H1 (cell line): Measurements from ENCODE around the gene PTPRR. TPM values are rescaled to one million over a fixed set of nuclear protein-coding genes. Genes with fewer than 3 reads are reported as not detected.

Experiments used
- CTCF ChIA-PET: fragments of 300-600 bp; sonication (Branson Sonifier 250); formaldehyde crosslinking; loops from one replicate; lab custom pipeline; 2021; ENCODE audit not compliant: partially characterized antibody; lab: Charles Lee
- POLR2A ChIA-PET: fragments of 300-600 bp; sonication (Branson Sonifier 250); formaldehyde crosslinking; loops from one replicate; lab custom pipeline; 2021; ENCODE audit warnings: inconsistent platforms; ENCODE audit not compliant: partially characterized antibody; lab: Charles Lee
- DNase-seq, 2 experiments: peaks; one replicate each; pipeline versions ENCODE4 v3.0.0 to v3.0.0-alpha.2; 2010 to 2022; ENCODE audit warnings: low spot score in 2 of 2, low read depth in 1 of 2, mixed read lengths in 1 of 2
- FAIRE-seq: peaks from 2 replicates; lab custom pipeline; 2011; peaks lifted over from hg19 to GRCh38; lab: Jason Lieb, UNC
- H2AFZ ChIP-seq: 2 replicates; pipeline ENCODE4 v1.8.1; 2012; ENCODE audit warnings: low read length, inconsistent platforms
- H2AK5ac ChIP-seq: 2 replicates; pipeline ENCODE4 v1.6.1; 2013; ENCODE audit warnings: low read depth, low read length
- H2BK120ac ChIP-seq: replicated peaks from 2 replicates; pipeline ENCODE3; 2013; ENCODE audit warnings: low read depth, low read length, inconsistent platforms
- H2BK12ac ChIP-seq: 2 replicates; pipeline ENCODE4 v1.6.1; 2013; ENCODE audit warnings: low read depth, low read length
- H2BK15ac ChIP-seq: 2 replicates; pipeline ENCODE4 v1.6.1; 2013; ENCODE audit warnings: low read length
- H2BK20ac ChIP-seq: 2 replicates; pipeline ENCODE4 v1.6.1; 2013; ENCODE audit warnings: low read length
- H2BK5ac ChIP-seq: 2 replicates; pipeline ENCODE4 v1.6.1; 2013; ENCODE audit warnings: low read depth, low read length
- H3K14ac ChIP-seq: 2 replicates; pipeline ENCODE4 v1.6.1; 2013; ENCODE audit warnings: inconsistent platforms; ENCODE audit not compliant: insufficient read length
- H3K18ac ChIP-seq: 2 replicates; pipeline ENCODE4 v1.6.1; 2013; ENCODE audit warnings: low read length; ENCODE audit errors: extremely low read depth
- H3K23ac ChIP-seq: 2 replicates; pipeline ENCODE4 v1.6.1; 2013; ENCODE audit warnings: inconsistent platforms; ENCODE audit not compliant: insufficient read length
- H3K23me2 ChIP-seq: 2 replicates; pipeline ENCODE4 v1.6.1; 2013; ENCODE audit warnings: low read depth, low read length
- H3K27ac ChIP-seq: 2 replicates; pipeline ENCODE4 v1.6.1; 2011; ENCODE audit warnings: low read depth, low read length, inconsistent platforms
- H3K27me3 ChIP-seq, 4 experiments: replicated peaks in 1 of 4; 1 replicate in 1 of 4; 2 replicates in 3 of 4; pipeline versions ENCODE4 v1.6.1 to v1.8.1; 2011 to 2013; ENCODE audit warnings: low read length in 3 of 4, mild to moderate bottlenecking in 3 of 4, inconsistent platforms in 2 of 4, mixed read lengths in 2 of 4, moderate library complexity in 1 of 4; ENCODE audit not compliant: control insufficient read depth in 3 of 4, insufficient read depth in 3 of 4; ENCODE audit errors: extremely low read depth in 1 of 4
- H3K36me3 ChIP-seq, 4 experiments: 2 replicates each; pipeline versions ENCODE4 v1.6.1 to v1.8.1; 2011 to 2013; ENCODE audit warnings: mild to moderate bottlenecking in 4 of 4, low read length in 3 of 4, moderate library complexity in 2 of 4, control low read depth in 1 of 4, inconsistent platforms in 1 of 4; ENCODE audit not compliant: insufficient read depth in 4 of 4, control insufficient read depth in 2 of 4
- H3K4ac ChIP-seq: replicated peaks from 2 replicates; pipeline ENCODE3; 2013; ENCODE audit warnings: low read length, low read depth, mixed read lengths, inconsistent platforms; ENCODE audit not compliant: insufficient read length
- H3K4me1 ChIP-seq, 4 experiments: replicated peaks in 1 of 4; 1 replicate in 1 of 4; 2 replicates in 3 of 4; pipeline versions ENCODE4 v1.6.1 to v1.8.1; 2011 to 2013; ENCODE audit warnings: low read length in 3 of 4, inconsistent platforms in 2 of 4, mixed read lengths in 1 of 4; ENCODE audit not compliant: insufficient read depth in 4 of 4, control insufficient read depth in 3 of 4
- H3K4me2 ChIP-seq, 2 experiments: 2 replicates each; pipeline versions ENCODE4 v1.6.1 to v1.8.1; 2011 to 2013; ENCODE audit warnings: low read depth in 2 of 2, low read length in 2 of 2, control low read depth in 1 of 2, inconsistent platforms in 1 of 2, mild to moderate bottlenecking in 1 of 2; ENCODE audit not compliant: insufficient read depth in 1 of 2
- H3K4me3 ChIP-seq, 4 experiments: fragments of 200-600, 300-600 bp in 1 of 4; sonication (generic), shearing (Covaris generic), sonication (Bioruptor Twin) in 1 of 4; 2 replicates each; pipeline versions ENCODE4 v1.5.1 to v1.8.1; 2011 to 2016; ENCODE audit warnings: low read length in 4 of 4, low read depth in 3 of 4, control low read depth in 2 of 4, inconsistent platforms in 2 of 4, mild to moderate bottlenecking in 2 of 4, mixed read lengths in 1 of 4, moderate library complexity in 1 of 4; ENCODE audit not compliant: insufficient read depth in 2 of 4; ENCODE audit errors: extremely low read depth in 1 of 4
- H3K56ac ChIP-seq: replicated peaks from 2 replicates; pipeline ENCODE3; 2013; ENCODE audit warnings: low read depth, mild to moderate bottlenecking, mixed read lengths, low read length, inconsistent platforms; ENCODE audit not compliant: insufficient read length
- H3K79me1 ChIP-seq: 2 replicates; pipeline ENCODE4 v1.6.1; 2013; ENCODE audit warnings: low read depth, low read length, control low read depth
- H3K79me2 ChIP-seq, 2 experiments: 2 replicates each; pipeline versions ENCODE4 v1.6.1 to v1.8.1; 2012 to 2013; ENCODE audit warnings: low read length in 2 of 2, mild to moderate bottlenecking in 2 of 2, inconsistent platforms in 1 of 2; ENCODE audit not compliant: insufficient read depth in 2 of 2, control insufficient read depth in 1 of 2
- H3K9ac ChIP-seq, 4 experiments: replicated peaks in 1 of 4; 1 replicate in 1 of 4; 2 replicates in 3 of 4; pipeline versions ENCODE4 v1.6.1 to v1.8.1; 2011 to 2013; ENCODE audit warnings: low read depth in 3 of 4, low read length in 3 of 4, control low read depth in 2 of 4, mild to moderate bottlenecking in 2 of 4, moderate library complexity in 2 of 4, inconsistent platforms in 1 of 4; ENCODE audit errors: extremely low read depth in 1 of 4
- H3K9me3 ChIP-seq, 2 experiments: 2 replicates each; pipeline versions ENCODE4 v1.6.1 to v1.8.1; 2012 to 2013; ENCODE audit warnings: mild to moderate bottlenecking in 2 of 2, moderate library complexity in 2 of 2, control low read depth in 1 of 2, inconsistent platforms in 1 of 2, low read depth in 1 of 2, low read length in 1 of 2, mixed read lengths in 1 of 2; ENCODE audit not compliant: insufficient read depth in 2 of 2
- H4K20me1 ChIP-seq, 2 experiments: replicated peaks in 1 of 2; 2 replicates each; pipeline versions ENCODE3 to v1.8.1; 2011 to 2013; ENCODE audit warnings: inconsistent platforms in 2 of 2, low read length in 2 of 2, mild to moderate bottlenecking in 1 of 2; ENCODE audit not compliant: insufficient read depth in 2 of 2, control insufficient read depth in 1 of 2
- H4K5ac ChIP-seq: 2 replicates; pipeline ENCODE4 v1.6.1; 2013; ENCODE audit warnings: low read length, low read depth, mixed read lengths, inconsistent platforms; ENCODE audit not compliant: insufficient read length
- H4K8ac ChIP-seq: 2 replicates; pipeline ENCODE4 v1.8.0; 2013; ENCODE audit warnings: mild to moderate bottlenecking, moderate library complexity, low read length, inconsistent platforms; ENCODE audit not compliant: insufficient read depth; ENCODE audit errors: extremely low read depth
- H4K91ac ChIP-seq: replicated peaks from 2 replicates; pipeline ENCODE3; 2013; ENCODE audit warnings: low read length, mixed read lengths, inconsistent platforms; ENCODE audit not compliant: insufficient read length
- HDAC2 ChIP-seq, 2 experiments: fragments of 300-600 bp in 1 of 2; sonication (generic) in 1 of 2; IDR thresholded peaks; 2 replicates each; pipeline ENCODE4 v1.6.1; 2011 to 2012; ENCODE audit warnings: low read depth in 2 of 2, low read length in 2 of 2, mild to moderate bottlenecking in 2 of 2, moderate library complexity in 2 of 2, borderline replicate concordance in 1 of 2, inconsistent platforms in 1 of 2
- POU5F1 ChIP-seq: IDR thresholded peaks from 2 replicates; pipeline ENCODE4 v1.6.1; 2011; ENCODE audit warnings: low read depth, mild to moderate bottlenecking, low read length, moderate library complexity
- WGBS, 2 experiments: shearing (Covaris generic) in 1 of 2; methylation state at CpG; one replicate each; pipeline versions ENCODE4 v1.1.6 to v1.1.7; 2013 to 2015; ENCODE audit warnings: low lambda C conversion rate in 2 of 2, mixed read lengths in 2 of 2, inconsistent platforms in 1 of 2, low coverage in 1 of 2, missing lambda C conversion rate in 1 of 2; ENCODE audit not compliant: insufficient replicate concordance in 2 of 2, insufficient coverage in 1 of 2, insufficient read length in 1 of 2; ENCODE audit errors: extremely low coverage in 1 of 2, missing lambda C conversion rate in 1 of 2; 5-methylcytosine and 5-hydroxymethylcytosine counted together
- polyA plus RNA-seq, 7 experiments: library from polyadenylated mRNA; depleted of rRNA in 3 of 7; stranded (reverse) in 5 of 7; unstranded in 2 of 7; fragments of >200 nt in 5 of 7; fragments of 200-250 nt in 2 of 7; gene quantifications; 1 replicate in 5 of 7; 2 replicates in 1 of 7; 4 replicates in 1 of 7; pipeline versions ENCODE4 v1.2.1 to v1.2.3, GENCODE V29; 2011 to 2013; ENCODE audit warnings: missing spikeins in 2 of 7, mixed read lengths in 2 of 7
- total RNA-seq: library from RNA; stranded (reverse); fragmentation: NEBNext Ultra II Directional; extraction: Animal tissue kit (Norgen Biotek cat#: 25700); gene quantifications from 2 replicates; pipeline ENCODE4 v1.2.1, GENCODE V29; 2021

The PTPRR gene
- total and polyA plus RNA-seq, 2 of the 8 experiments (the other 6 are each of a cell fraction or from before 2014, with no cell fraction given): 0.07 to 0.35 TPM

DNA sequence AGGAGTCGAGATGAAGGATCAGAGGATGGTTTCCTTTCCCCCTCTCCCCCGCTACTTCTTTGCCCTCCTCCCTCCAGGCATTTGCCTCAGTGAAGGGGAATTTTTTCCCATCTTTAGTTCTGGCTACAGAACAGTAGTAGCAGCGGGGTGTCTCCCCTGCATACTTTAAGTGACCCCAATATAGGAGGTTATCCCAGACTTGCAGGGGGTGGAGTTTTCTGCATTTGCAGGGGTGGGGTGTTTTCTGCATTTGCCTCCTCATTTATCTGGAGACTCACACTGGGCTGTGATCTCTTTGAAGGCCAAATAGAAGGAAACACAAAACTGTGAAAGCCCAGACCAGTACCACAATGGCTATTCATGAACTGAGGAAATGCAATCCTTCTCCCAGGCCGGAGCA, 303.1 kb downstream of the PTPRR start:
- no peak overlapping the region for H2AFZ ChIP-seq
- no peak overlapping the region for H2BK12ac ChIP-seq
- H3K23ac ChIP-seq: no peak overlapping the region
- 66% methylated on average over 4 of the region's 4 CpGs; no CpG with 5 or more reads in 1 of the 2 experiments for WGBS, 2 experiments
- ChIA-PET CTCF (no interaction called here), POLR2A (no interaction called here)
- no peak overlapping the region for H3K4me2 ChIP-seq
- DNase-seq (peak in 1 of 2 experiments; percentile 52), FAIRE-seq (no peak)
- H3K56ac ChIP-seq: no peak overlapping the region
- no peak overlapping the region for H3K14ac ChIP-seq
- H3K36me3 ChIP-seq: no peaks in the 10 kb centered on the region
- H2BK120ac ChIP-seq: no peak overlapping the region
- H3K9ac ChIP-seq: no peak overlapping the region
- no peaks in the 10 kb centered on the region; the same call in 1 of the 2 replicates for H3K23me2 ChIP-seq
- TF ChIP-seq POU5F1 (no peak), HDAC2 (IDR thresholded peaks at IDR 0.05; ENCODE audit: borderline replicate concordance in 1 of 2, low read depth in 2 of 2, low read length in 2 of 2) (0 out of 4 replicates have a peak, but pooled peaks of 1 of the 2 experiments have one; percentile 51)
- no peak overlapping the region for H3K18ac ChIP-seq
- no peaks in the 10 kb centered on the region for H3K27me3 ChIP-seq
- H2BK20ac ChIP-seq: no peak overlapping the region
- no peaks in the 10 kb centered on the region for H3K79me2 ChIP-seq
- H2BK15ac ChIP-seq: no peak overlapping the region
- H4K8ac ChIP-seq: no peak overlapping the region
- H4K20me1 ChIP-seq: no peaks in the 10 kb centered on the region
- H4K91ac ChIP-seq: no peak overlapping the region
- H3K9me3 ChIP-seq: no peaks in the 10 kb centered on the region
- H4K5ac ChIP-seq: no peak overlapping the region
- H3K4me3 ChIP-seq: no peak overlapping the region
- H3K79me1 ChIP-seq: no peaks in the 10 kb centered on the region
- H3K4ac ChIP-seq: no peak overlapping the region
- no peak overlapping the region for H3K27ac ChIP-seq
- H2AK5ac ChIP-seq: no peak overlapping the region
- no peaks in the 10 kb centered on the region; a peak in 1 of 7 replicates for H3K4me1 ChIP-seq
- H2BK5ac ChIP-seq: no peak overlapping the region
